ENCODE measurements around the gene SLC6A20. TPM values are rescaled to one million over a fixed set of nuclear protein-coding genes. Genes with fewer than 3 reads are reported as not detected.

Gene SLC6A20
- total RNA-seq, 1 donor from 2014 or later, result not detected

DNA sequence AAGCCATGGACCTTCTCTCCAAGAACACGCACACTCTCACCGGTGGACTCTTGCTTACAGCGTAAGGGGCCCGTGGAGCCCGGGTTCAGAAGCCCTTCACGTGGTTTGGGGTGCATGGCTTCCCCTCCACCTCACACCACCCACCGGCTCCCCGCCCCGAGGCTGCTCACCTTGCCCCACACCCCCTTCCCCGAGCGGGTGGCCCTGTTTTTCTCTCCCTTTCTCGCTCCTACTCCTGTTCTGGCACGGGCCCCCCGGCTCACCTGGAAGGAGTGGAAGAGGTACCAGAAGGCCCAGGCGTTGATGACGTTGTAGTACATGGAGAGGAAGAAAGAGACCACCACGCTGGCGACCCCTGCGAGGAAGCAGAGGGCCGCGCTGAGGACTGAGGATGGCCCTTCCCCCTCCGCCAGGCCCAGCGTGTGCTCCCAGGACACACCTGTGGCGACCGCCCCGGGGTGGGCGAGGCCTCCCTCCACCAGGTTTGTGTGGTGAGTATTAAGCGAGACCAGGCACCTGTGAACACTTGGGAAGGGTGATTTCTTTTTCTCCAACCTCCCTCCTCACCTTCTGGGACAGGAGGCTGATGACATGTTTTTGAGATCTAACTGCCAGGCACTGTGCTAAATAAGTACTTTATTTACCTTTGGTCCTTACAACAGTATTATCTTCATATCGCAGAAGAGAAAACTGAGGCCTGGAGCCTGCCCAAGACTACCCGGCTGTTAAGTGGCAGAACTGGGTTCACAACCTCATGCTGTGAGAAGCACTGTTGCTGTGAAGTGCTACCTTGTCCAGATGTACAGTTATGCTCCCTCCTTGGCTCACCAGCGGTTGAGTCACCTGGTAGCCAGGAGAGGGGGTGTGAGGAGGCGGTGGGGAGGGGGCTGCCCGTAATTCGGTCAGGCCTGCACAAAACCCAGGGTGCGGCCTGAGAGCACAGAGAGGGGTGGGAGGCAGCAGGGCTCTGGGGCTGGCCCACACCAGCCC is 16.3 kb downstream of the SLC6A20 start:
- H3K36me3 ChIP-seq, result no peaks in the 10 kb centered on the region
- H3K4me2 ChIP-seq, result no peak overlapping the region
- H3K9ac ChIP-seq, result no peak overlapping the region
- TF ChIP-seq EZH2 (IDR thresholded peaks at IDR 0.05) (no peak), EZH2phosphoT487 (IDR thresholded peaks at IDR 0.05) (no peak)
- TF ChIP-seq, protein P1, sequence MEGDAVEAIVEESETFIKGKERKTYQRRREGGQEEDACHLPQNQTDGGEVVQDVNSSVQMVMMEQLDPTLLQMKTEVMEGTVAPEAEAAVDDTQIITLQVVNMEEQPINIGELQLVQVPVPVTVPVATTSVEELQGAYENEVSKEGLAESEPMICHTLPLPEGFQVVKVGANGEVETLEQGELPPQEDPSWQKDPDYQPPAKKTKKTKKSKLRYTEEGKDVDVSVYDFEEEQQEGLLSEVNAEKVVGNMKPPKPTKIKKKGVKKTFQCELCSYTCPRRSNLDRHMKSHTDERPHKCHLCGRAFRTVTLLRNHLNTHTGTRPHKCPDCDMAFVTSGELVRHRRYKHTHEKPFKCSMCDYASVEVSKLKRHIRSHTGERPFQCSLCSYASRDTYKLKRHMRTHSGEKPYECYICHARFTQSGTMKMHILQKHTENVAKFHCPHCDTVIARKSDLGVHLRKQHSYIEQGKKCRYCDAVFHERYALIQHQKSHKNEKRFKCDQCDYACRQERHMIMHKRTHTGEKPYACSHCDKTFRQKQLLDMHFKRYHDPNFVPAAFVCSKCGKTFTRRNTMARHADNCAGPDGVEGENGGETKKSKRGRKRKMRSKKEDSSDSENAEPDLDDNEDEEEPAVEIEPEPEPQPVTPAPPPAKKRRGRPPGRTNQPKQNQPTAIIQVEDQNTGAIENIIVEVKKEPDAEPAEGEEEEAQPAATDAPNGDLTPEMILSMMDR (IDR thresholded peaks at IDR 0.05), result no peak
- no peaks in the 10 kb centered on the region for H3K36me3 Mint-ChIP-seq
- no peaks in the 10 kb centered on the region for H3K4me1 ChIP-seq
- DNase-seq (ENCODE audit: low spot score), result no peak
- H3K27me3 ChIP-seq, result no peaks in the 10 kb centered on the region
- no peaks in the 10 kb centered on the region for H3F3A ChIP-seq (ENCODE audit: low read depth)
- H3K79me2 ChIP-seq (ENCODE audit: low read depth), result no peaks in the 10 kb centered on the region
- H3K4me3 Mint-ChIP-seq, result no peak overlapping the region
- H3K9me3 ChIP-seq (ENCODE audit: low read depth), result no peaks in the 10 kb centered on the region
- no peaks in the 10 kb centered on the region for H3K4me1 Mint-ChIP-seq
- H3K27ac ChIP-seq, result no peak overlapping the region
- no peaks in the 10 kb centered on the region for H4K20me1 ChIP-seq (ENCODE audit: low read depth)
- peaks cover 2% of the 10 kb centered on the region for H3K9me3 Mint-ChIP-seq
- no peak overlapping the region for H2AFZ ChIP-seq (replicated peaks)
- H3K27me3 Mint-ChIP-seq (ENCODE audit: insufficient read depth, low read depth), result peaks cover 10% of the 10 kb centered on the region
- H3K4me3 ChIP-seq, result no peak overlapping the region
- H3K27ac Mint-ChIP-seq, result no peak overlapping the region

DNA sequence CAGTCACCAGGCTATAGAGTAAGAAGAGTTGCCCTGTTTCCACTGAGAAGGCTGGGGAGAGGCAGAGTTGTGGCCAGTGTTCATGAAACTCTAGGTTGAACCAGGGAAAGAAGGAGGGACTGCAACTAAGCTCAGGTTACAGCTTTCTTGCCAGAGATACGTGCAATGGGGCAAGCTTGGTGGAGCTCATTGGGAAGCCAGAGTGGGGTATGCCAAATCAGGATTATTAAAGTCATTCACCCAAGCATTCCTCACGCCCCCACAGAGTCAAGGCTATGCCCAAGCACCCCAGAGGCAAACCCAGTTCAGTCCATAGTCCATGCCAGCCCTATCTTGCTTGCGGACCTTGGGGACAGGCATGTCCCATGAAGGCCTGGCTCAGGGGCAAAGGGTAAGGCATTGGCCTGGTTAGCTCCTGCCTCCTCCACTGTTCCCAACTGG is 17.6 kb downstream of the SLC6A20 start:
- no peaks in the 10 kb centered on the region for H4K20me1 ChIP-seq (ENCODE audit: low read depth)
- H3K9me3 ChIP-seq (ENCODE audit: low read depth), result no peaks in the 10 kb centered on the region
- H3K4me3 ChIP-seq, result no peak overlapping the region
- no peaks in the 10 kb centered on the region for H3K36me3 Mint-ChIP-seq
- no peak overlapping the region for H3K27ac Mint-ChIP-seq
- no peaks in the 10 kb centered on the region for H3K27me3 ChIP-seq
- H3K27ac ChIP-seq, result no peak overlapping the region
- H3K9ac ChIP-seq, result no peak overlapping the region
- no peaks in the 10 kb centered on the region for H3K79me2 ChIP-seq (ENCODE audit: low read depth)
- H3K9me3 Mint-ChIP-seq, result no peaks in the 10 kb centered on the region
- H3K27me3 Mint-ChIP-seq (ENCODE audit: insufficient read depth, low read depth), result peaks cover 10% of the 10 kb centered on the region
- H3K4me3 Mint-ChIP-seq, result no peak overlapping the region
- H3K4me1 Mint-ChIP-seq, result no peaks in the 10 kb centered on the region
- H2AFZ ChIP-seq (replicated peaks), result no peak overlapping the region
- H3K36me3 ChIP-seq, result no peaks in the 10 kb centered on the region
- TF ChIP-seq EZH2 (IDR thresholded peaks at IDR 0.05) (no peak), EZH2phosphoT487 (IDR thresholded peaks at IDR 0.05) (no peak)
- TF ChIP-seq, protein P1 (IDR thresholded peaks at IDR 0.05), result no peak
- no peak for DNase-seq (ENCODE audit: low spot score)
- H3F3A ChIP-seq (ENCODE audit: low read depth), result no peaks in the 10 kb centered on the region
- no peaks in the 10 kb centered on the region for H3K4me1 ChIP-seq
- H3K4me2 ChIP-seq, result no peak overlapping the region

DNA sequence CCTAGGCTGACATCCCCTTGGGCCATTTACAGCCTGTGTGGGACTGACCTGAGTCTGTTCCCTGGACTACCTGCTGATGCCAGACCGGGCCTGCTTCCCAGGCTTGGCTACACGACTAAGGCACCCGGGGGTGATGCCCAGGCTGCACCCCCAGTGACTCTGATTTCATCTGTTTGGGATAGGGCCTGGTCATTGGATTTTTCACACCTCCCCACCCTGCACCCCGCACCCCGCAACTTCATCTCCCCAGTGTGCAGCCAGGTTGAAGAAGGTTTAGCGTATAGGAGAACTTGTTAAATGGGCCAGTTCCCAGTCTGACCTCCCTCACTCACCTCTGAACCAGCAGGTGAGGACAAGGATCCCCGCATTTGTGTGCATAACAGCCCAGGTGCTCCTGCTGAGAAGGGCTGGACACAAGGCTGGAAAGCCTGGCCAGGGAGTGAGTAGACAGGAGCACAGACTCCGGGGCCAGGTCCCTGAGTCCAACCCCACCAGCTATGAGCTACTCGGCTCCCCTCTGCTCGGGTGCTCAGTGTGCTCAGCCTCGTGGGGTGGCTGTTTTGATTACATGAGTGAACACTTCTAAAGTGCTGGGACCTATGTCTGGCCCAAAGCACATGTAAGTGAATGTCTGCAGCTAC is 18.5 kb downstream of the SLC6A20 start:
- TF ChIP-seq, protein P1 (IDR thresholded peaks at IDR 0.05), result no peak
- no peak for TF ChIP-seq EZH2phosphoT487 (IDR thresholded peaks at IDR 0.05)
- TF ChIP-seq EZH2 (IDR thresholded peaks at IDR 0.05), result no peak
- Histone ChIP-seq H3K79me2 (ENCODE audit: low read depth) (no peaks in the 10 kb centered on the region), H3K4me3 (no peak overlapping the region), H3K36me3 (no peaks in the 10 kb centered on the region), H3K9me3 (ENCODE audit: low read depth) (no peaks in the 10 kb centered on the region), H2AFZ (replicated peaks) (no peak overlapping the region), H4K20me1 (ENCODE audit: low read depth) (no peaks in the 10 kb centered on the region), H3F3A (ENCODE audit: low read depth) (no peaks in the 10 kb centered on the region), H3K27ac (no peak overlapping the region), H3K4me1 (no peaks in the 10 kb centered on the region), H3K9ac (no peak overlapping the region), H3K4me2 (no peak overlapping the region), H3K27me3 (no peaks in the 10 kb centered on the region)
- no peak overlapping the region for H3K27ac Mint-ChIP-seq
- no peaks in the 10 kb centered on the region for H3K4me1 Mint-ChIP-seq
- no peaks in the 10 kb centered on the region for H3K9me3 Mint-ChIP-seq
- no peak for DNase-seq (ENCODE audit: low spot score)
- H3K4me3 Mint-ChIP-seq, result no peak overlapping the region
- H3K27me3 Mint-ChIP-seq (ENCODE audit: insufficient read depth, low read depth), result peaks cover 12% of the 10 kb centered on the region
- H3K36me3 Mint-ChIP-seq, result no peaks in the 10 kb centered on the region

All from neural progenitor cell (in vitro differentiated cells).